Ovary (tissue), 3 donors: ENCODE measurements around the gene EVL.

Source experiments
- POLR2A ChIP-seq: fragments of 450-650 bp; IDR thresholded peaks from one replicate; pipeline ENCODE4 v1.6.1; 2017; ENCODE audit warnings: antibody characterized with exemption, mild to moderate bottlenecking, moderate library complexity
- TF ChIP-seq, protein P1 (sequence below), 3 donors: fragments of 450-650 bp in 2 of 3; fragments of 200-600 bp in 1 of 3; IDR thresholded peaks; one replicate each; pipeline versions ENCODE4 v1.5.1 to v1.8.0; 2016 to 2022; ENCODE audit warnings: antibody characterized with exemption in 3 of 3, mild to moderate bottlenecking in 1 of 3
- donor health status: DM: no; HTN: no; CAD: no.

DNA sequence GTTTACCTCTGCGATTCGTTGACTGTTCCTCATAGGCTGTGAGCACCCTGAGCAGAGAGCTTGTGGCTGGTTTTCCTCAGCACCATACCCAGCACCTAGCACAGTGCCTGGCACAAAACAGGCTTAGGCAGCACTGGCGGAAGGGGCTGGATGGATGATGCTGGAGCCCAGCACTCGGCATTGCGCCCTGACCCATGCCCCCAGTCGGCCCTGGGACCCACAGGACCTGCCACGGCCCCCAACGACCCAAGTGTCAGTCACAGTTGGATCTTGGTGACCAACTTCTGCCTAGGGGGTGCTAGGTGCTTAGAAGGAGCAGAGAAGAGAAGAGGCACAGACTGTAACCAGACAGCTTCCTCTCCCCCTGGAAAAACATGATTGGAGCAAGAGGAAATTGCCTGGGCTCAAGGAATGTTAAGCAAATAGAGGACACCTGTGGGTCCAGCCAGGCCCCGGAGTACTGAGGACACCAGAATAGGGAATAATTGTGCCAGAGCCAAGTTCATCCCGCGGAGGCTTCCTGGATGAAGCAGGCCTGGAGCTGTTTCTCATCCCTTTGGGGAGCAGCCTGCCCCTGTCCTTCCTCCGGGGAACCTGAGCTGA is 62.7 kb downstream of the EVL start:
- no peak for TF ChIP-seq POLR2A
- TF ChIP-seq, protein P1, sequence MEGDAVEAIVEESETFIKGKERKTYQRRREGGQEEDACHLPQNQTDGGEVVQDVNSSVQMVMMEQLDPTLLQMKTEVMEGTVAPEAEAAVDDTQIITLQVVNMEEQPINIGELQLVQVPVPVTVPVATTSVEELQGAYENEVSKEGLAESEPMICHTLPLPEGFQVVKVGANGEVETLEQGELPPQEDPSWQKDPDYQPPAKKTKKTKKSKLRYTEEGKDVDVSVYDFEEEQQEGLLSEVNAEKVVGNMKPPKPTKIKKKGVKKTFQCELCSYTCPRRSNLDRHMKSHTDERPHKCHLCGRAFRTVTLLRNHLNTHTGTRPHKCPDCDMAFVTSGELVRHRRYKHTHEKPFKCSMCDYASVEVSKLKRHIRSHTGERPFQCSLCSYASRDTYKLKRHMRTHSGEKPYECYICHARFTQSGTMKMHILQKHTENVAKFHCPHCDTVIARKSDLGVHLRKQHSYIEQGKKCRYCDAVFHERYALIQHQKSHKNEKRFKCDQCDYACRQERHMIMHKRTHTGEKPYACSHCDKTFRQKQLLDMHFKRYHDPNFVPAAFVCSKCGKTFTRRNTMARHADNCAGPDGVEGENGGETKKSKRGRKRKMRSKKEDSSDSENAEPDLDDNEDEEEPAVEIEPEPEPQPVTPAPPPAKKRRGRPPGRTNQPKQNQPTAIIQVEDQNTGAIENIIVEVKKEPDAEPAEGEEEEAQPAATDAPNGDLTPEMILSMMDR (IDR thresholded peaks at IDR 0.05) = no peak
